ENCODE results near the gene ATP6V1G1. TPM values are rescaled to one million over a fixed set of nuclear protein-coding genes. Genes with fewer than 3 reads are reported as not detected.

Gene ATP6V1G1
- total RNA-seq, 4 donors from 2014 or later: 151 to 210 (median 185) TPM

GRCh38 chr9:114621975-114622609 lies 34.5 kb downstream of the ATP6V1G1 start:
- H3K36me3 ChIP-seq: peaks cover 0 to 54% (median 0%) of the 10 kb centered on the region in 3 donors
- H3K9me3 ChIP-seq: no peaks in the 10 kb centered on the region
- H3K27ac ChIP-seq: no peak overlapping the region
- TF ChIP-seq, protein P1, sequence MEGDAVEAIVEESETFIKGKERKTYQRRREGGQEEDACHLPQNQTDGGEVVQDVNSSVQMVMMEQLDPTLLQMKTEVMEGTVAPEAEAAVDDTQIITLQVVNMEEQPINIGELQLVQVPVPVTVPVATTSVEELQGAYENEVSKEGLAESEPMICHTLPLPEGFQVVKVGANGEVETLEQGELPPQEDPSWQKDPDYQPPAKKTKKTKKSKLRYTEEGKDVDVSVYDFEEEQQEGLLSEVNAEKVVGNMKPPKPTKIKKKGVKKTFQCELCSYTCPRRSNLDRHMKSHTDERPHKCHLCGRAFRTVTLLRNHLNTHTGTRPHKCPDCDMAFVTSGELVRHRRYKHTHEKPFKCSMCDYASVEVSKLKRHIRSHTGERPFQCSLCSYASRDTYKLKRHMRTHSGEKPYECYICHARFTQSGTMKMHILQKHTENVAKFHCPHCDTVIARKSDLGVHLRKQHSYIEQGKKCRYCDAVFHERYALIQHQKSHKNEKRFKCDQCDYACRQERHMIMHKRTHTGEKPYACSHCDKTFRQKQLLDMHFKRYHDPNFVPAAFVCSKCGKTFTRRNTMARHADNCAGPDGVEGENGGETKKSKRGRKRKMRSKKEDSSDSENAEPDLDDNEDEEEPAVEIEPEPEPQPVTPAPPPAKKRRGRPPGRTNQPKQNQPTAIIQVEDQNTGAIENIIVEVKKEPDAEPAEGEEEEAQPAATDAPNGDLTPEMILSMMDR (IDR thresholded peaks at IDR 0.05): no peak
- no peak for TF ChIP-seq POLR2A (IDR thresholded peaks at IDR 0.05)
- H3K4me3 ChIP-seq: no peak overlapping the region
- H3K4me1 ChIP-seq: peaks cover 0 to 41% (median 7%) of the 10 kb centered on the region in 3 donors
- no peaks in the 10 kb centered on the region for H3K27me3 ChIP-seq
- no peak for DNase-seq
- WGBS, 2 donors: 33 to 60% methylated on average over 1 to 2 of the region's 2 CpGs
- intact Hi-C loops (cut with DNase I): no loop called here

- Histone ChIP-seq H3K27me3 (no peaks in the 10 kb centered on the region), H3K4me3 (no peak overlapping the region), H3K4me1 (peaks cover 0 to 16% (median 0%) of the 10 kb centered on the region in 3 donors), H3K27ac (no peak overlapping the region), H3K36me3 (peaks cover 0 to 74% (median 14%) of the 10 kb centered on the region in 3 donors), H3K9me3 (no peaks in the 10 kb centered on the region)
- WGBS, 2 donors: 88 to 91% methylated on average over 2 of the region's 2 CpGs
- no peak for DNase-seq
- TF ChIP-seq, protein P1 (IDR thresholded peaks at IDR 0.05): no peak
- TF ChIP-seq POLR2A (IDR thresholded peaks at IDR 0.05): no peak
- intact Hi-C loops (cut with DNase I): no loop called here
Measured at GRCh38 chr9:114624677-114625076, 37.1 kb downstream of the ATP6V1G1 start.

- H3K27me3 ChIP-seq: no peaks in the 10 kb centered on the region
- H3K36me3 ChIP-seq: peaks cover 0 to 92% (median 25%) of the 10 kb centered on the region in 3 donors
- H3K27ac ChIP-seq: no peak overlapping the region
- DNase-seq: no peak
- peaks cover 0 to 12% (median 0%) of the 10 kb centered on the region in 3 donors for H3K4me1 ChIP-seq
- WGBS, 2 donors: 80 to 83% methylated on average over 2 of the region's 4 CpGs
- TF ChIP-seq, protein P1 (IDR thresholded peaks at IDR 0.05): no peak
- TF ChIP-seq POLR2A (IDR thresholded peaks at IDR 0.05): no peak
- intact Hi-C loops (cut with DNase I): no loop called here
- H3K9me3 ChIP-seq: no peaks in the 10 kb centered on the region
- H3K4me3 ChIP-seq: no peak overlapping the region
Measured at GRCh38 chr9:114626415-114627020, 38.9 kb downstream of the ATP6V1G1 start.

DNA sequence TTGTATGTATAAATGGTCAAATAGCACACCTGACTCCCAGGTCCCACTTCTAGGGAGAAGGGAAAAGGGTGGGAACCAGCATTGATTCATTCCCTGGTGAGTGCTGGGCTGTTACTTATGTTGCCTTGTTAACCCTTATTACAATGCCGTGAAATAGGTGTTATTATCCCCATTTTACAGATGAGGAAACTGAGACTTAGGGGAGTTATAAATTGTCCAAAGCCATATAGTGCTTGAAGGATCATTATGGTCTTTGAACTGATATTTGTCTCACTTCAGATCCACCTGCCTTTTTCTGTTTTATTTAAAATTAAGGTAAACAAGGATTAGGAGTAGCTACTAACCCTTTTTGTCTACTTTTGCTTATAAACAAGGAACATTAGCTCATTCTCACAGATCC lies 40.0 kb downstream of the ATP6V1G1 start:
- Histone ChIP-seq H3K36me3 (peaks cover 0 to 94% (median 25%) of the 10 kb centered on the region in 3 donors), H3K4me1 (peaks cover 0 to 2% (median 0%) of the 10 kb centered on the region in 3 donors), H3K27me3 (no peaks in the 10 kb centered on the region), H3K27ac (no peak overlapping the region), H3K4me3 (no peak overlapping the region), H3K9me3 (no peaks in the 10 kb centered on the region)
- TF ChIP-seq, protein P1 (IDR thresholded peaks at IDR 0.05): no peak
- no peak for TF ChIP-seq POLR2A (IDR thresholded peaks at IDR 0.05)
- 78 to 93% methylated on average over 1 of the region's 1 CpG for WGBS, 2 donors
- DNase-seq: no peak
- intact Hi-C loops (cut with DNase I): no loop called here

DNA sequence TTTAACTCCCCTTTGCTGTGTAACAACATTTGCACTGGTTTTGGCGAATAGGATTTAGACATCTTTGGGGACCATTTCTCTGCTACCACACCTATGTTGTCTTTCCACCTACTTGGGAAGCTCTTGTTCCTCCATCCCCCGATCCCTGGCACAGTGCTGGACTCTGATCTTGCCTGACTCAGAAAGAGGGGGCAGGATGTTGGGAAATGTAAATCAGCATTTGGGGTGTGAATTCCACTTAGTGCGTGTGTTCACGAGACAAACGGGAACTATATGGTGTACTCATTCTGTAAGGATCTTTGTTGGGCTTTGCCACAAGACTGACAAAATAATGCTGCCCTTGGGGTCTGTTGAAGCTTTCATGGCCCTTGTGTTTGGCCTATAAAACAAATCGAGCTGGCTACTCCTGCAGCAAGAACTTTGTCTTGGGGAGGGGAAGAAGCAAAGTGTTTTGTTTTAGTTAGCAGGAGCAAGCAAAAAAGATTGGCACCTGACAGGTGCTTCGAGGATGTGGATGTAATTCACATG lies 42.1 kb downstream of the ATP6V1G1 start:
- no peaks in the 10 kb centered on the region for H3K4me1 ChIP-seq
- 74 to 79% methylated on average over 6 to 7 of the region's 7 CpGs for WGBS, 2 donors
- peaks cover 0 to 97% (median 37%) of the 10 kb centered on the region in 3 donors for H3K36me3 ChIP-seq
- no peak for DNase-seq
- no peak for TF ChIP-seq POLR2A (IDR thresholded peaks at IDR 0.05)
- TF ChIP-seq, protein P1 (IDR thresholded peaks at IDR 0.05): no peak
- H3K27me3 ChIP-seq: no peaks in the 10 kb centered on the region
- intact Hi-C loops (cut with DNase I): no loop called here
- H3K4me3 ChIP-seq: no peak overlapping the region
- no peak overlapping the region for H3K27ac ChIP-seq
- H3K9me3 ChIP-seq: no peaks in the 10 kb centered on the region
